Pancreas (tissue), 10 donors: ENCODE data around the gene AP2B1. TPM values are rescaled to one million over a fixed set of nuclear protein-coding genes. Genes with fewer than 3 reads are reported as not detected.
A peak's percentile ranks its signal among the peaks of the same experiment; 100 is the strongest.

ENCODE experiments used
- ATAC-seq, 4 donors: fragments of 200-7000 bp; cut with Tn5 transposase; one replicate each; pipeline versions ENCODE4 v1.8.0 to v1.9.1; 2020; ENCODE audit warnings: mild to moderate bottlenecking in 4 of 4, moderate library complexity in 4 of 4
- DNase-seq, 6 donors: peaks; one replicate each; pipeline ENCODE4 v3.0.0-alpha.2; 2020
- FAIRE-seq: peaks from 2 replicates; lab custom pipeline; 2012; peaks lifted over from hg19 to GRCh38; lab: Jason Lieb, UNC
- H3K27ac ChIP-seq, 4 donors: fragments of 200-600 bp; sonication (generic); 1 replicate in 3 of 4; 2 replicates in 1 of 4; pipeline versions ENCODE4 v1.5.0 to v1.8.0; 2020
- H3K27me3 ChIP-seq, 4 donors: fragments of 200-600 bp; one replicate each; pipeline ENCODE4 v1.8.0; 2021
- H3K36me3 ChIP-seq, 3 donors: fragments of 200-600 bp; sonication (generic) in 1 of 3; one replicate each; pipeline versions ENCODE4 v1.5.0 to v1.8.0; 2020 to 2021
- H3K4me1 ChIP-seq, 3 donors: fragments of 200-600 bp; one replicate each; pipeline ENCODE4 v1.8.0; 2021
- H3K4me3 ChIP-seq, 4 donors: fragments of 200-600 bp; sonication (generic) in 2 of 4; one replicate each; pipeline versions ENCODE4 v1.5.0 to v1.8.0; 2020 to 2021
- H3K9me3 ChIP-seq, 4 donors: fragments of 200-600 bp; one replicate each; pipeline ENCODE4 v1.8.0; 2021
- CTCF ChIP-seq, 4 donors: fragments of 200-600 bp; sonication (generic) in 3 of 4; IDR thresholded peaks; one replicate each; pipeline versions ENCODE4 v1.5.0 to v1.8.0; 2021; ENCODE audit warnings: antibody characterized with exemption in 4 of 4
- WGBS, 2 donors: extraction: QIAGEN DNeasy Blood & Tissue Kit; methylation state at CpG; one replicate each; pipeline ENCODE4 v1.1.7; 2013; 5-methylcytosine and 5-hydroxymethylcytosine counted together
- intact Hi-C, 3 donors: fragments of 100-400 bp; cut with DNase I; formaldehyde crosslinking; loops; one replicate each; pipeline versions ENCODE4 v1.11.1 to v1.14.2; 2022
- polyA plus RNA-seq, 2 donors: library from polyadenylated mRNA; stranded (reverse); fragments of 200-250 nt; gene quantifications; one replicate each; pipeline ENCODE4 v1.2.3, GENCODE V29; 2013
- total RNA-seq, 6 donors: library from RNA; stranded (reverse); fragmentation: NEBNext Ultra II Directional in 4 of 6; extraction: Animal tissue kit (Norgen Biotek cat#: 25700) in 4 of 6; gene quantifications; one replicate each; pipeline versions ENCODE4 v1.2.1 to v1.2.4, GENCODE V29; 2021 to 2023
- donor health status: healthy with polysubstance abuse.
- donor health status: DM: no; HTN: no; CAD: no; lungs with moderate emphysema.
- donor health status: DM: no; HTN: no; CAD: no.
- donor health status: control.
- donor health status: control.
- donor health status: Bipolar disorder and iron deficiency.
- donor health status: DM: yes; HTN: yes; CAD: no.
- donor health status: DM: no; HTN: no; CAD: no.
- donor health status: DM: no; HTN: no; CAD: no.
- donor health status: DM: yes; HTN: yes; CAD: no.

Gene AP2B1
- total and polyA plus RNA-seq, 8 donors, result 21.2 to 83.2 (median 47.3) TPM

DNA sequence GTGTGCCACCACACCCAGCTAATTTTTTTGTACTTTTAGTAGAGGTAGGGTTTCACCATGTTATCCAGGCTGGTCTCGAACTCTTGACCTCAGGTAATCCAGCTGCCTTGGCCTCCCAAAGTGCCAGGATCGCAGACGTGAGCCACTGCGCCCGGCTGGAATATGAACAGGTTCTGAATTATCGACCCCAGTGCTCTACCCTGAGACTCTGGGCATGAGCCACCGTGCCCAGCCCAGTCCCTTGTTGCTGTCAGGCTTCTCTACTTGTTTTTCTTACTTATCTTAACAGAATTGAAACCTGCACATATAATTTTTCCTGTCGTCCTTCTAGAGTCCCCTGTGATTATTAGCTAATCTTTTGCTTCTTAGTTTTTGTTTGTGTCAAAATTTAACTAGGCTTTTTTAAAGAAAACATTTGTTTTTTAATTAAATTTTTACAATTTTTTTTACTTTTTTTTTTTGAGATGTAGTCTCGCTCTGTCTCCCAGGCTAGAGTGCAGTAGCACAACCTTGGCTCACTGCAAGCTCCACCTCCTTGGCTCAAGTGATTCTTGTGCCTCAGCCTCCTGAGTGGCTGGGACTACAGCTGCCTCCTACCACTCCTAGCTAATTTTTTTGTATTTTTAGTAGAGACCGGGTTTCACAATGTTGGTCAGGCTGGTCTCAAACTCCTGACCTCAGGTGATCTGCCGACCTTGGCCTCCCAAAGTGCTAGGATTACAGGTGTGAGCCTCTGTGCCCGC is 66.7 kb downstream of the AP2B1 start:
- no peak for FAIRE-seq
- DNase-seq, result peak in 4 of 6 donors; percentile 27 to 39 (median 32)
- peak overlapping the region in 1 of 4 donors; percentile 31 for H3K27ac ChIP-seq
- intact Hi-C loops, result no loop called here
- ATAC-seq, result peak; percentile 75 to 89 (median 80)
- 47 to 51% methylated on average over 12 of the region's 12 CpGs for WGBS, 2 donors
- no peak for TF ChIP-seq CTCF (IDR thresholded peaks at IDR 0.05)
- H3K27me3 ChIP-seq, result no peaks in the 10 kb centered on the region
- no peaks in the 10 kb centered on the region for H3K36me3 ChIP-seq
- no peaks in the 10 kb centered on the region for H3K9me3 ChIP-seq
- peaks cover 0 to 7% (median 0%) of the 10 kb centered on the region in 3 donors for H3K4me1 ChIP-seq
- no peak overlapping the region for H3K4me3 ChIP-seq

DNA sequence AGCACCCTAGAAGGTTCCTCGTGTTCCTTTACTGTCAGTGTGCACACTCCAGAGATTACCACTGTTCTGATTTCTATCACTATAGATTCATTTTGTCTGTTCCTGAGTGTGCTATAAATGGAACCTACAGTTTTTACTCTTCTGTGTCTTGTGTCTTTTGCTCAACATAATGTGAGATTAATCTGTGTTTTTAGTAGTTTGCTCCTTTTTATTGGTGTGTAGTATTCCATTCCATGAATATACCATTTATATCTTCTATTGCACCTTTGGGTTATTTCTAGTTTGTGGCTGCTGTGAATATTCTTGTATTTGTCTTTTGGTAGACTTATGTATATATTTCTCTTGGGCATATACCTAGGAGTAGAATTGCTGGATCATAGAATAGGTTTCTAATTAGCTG is 68.2 kb downstream of the AP2B1 start:
- Histone ChIP-seq H3K9me3 (no peaks in the 10 kb centered on the region), H3K4me1 (peaks cover 0 to 7% (median 0%) of the 10 kb centered on the region in 3 donors), H3K27me3 (no peaks in the 10 kb centered on the region), H3K27ac (no peak overlapping the region), H3K4me3 (no peak overlapping the region), H3K36me3 (peaks cover 0 to 3% (median 0%) of the 10 kb centered on the region in 3 donors)
- WGBS, 2 donors, result 79 to 93% methylated on average over 1 of the region's 1 CpG
- TF ChIP-seq CTCF (IDR thresholded peaks at IDR 0.05), result no peak
- intact Hi-C loops, result no loop called here
- ATAC-seq (no peak), DNase-seq (no peak), FAIRE-seq (no peak)

GRCh38 chr17:35660902-35661301 is 73.8 kb downstream of the AP2B1 start:
- Histone ChIP-seq H3K36me3 (peaks cover 0 to 3% (median 0%) of the 10 kb centered on the region in 3 donors), H3K4me3 (no peak overlapping the region), H3K27ac (no peak overlapping the region), H3K9me3 (no peaks in the 10 kb centered on the region), H3K27me3 (no peaks in the 10 kb centered on the region), H3K4me1 (no peaks in the 10 kb centered on the region)
- ATAC-seq, result no peak
- intact Hi-C loops, result loop anchor here in 1 of 3 donors (10.0 kb wide), 1 partner anchor 84 kb away; no protein-coding TSS in a partner anchor
- no peak for FAIRE-seq
- 83 to 86% methylated on average over 1 of the region's 1 CpG for WGBS, 2 donors
- DNase-seq, result no peak
- TF ChIP-seq CTCF (IDR thresholded peaks at IDR 0.05), result no peak

DNA sequence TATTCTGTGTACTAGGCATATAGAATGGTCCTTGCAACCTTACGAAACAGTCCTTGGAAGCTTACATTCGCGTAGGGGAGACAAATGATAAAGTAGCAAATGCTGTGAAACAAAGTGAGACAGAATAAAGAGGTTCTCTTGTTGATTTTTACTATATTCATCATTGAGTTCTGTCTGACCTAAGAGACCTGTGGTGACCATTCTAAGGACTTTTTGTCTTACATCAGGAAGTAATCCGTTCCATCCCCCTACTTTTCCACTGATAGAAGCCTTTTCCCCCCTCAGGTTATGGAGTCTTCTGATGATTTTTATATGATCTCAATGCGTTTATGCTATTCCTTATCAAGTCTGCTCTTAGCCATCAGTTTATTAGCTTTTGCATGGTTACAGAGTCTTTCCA is 77.6 kb downstream of the AP2B1 start:
- no peak overlapping the region for H3K4me3 ChIP-seq
- peaks cover 0 to 4% (median 0%) of the 10 kb centered on the region in 3 donors for H3K36me3 ChIP-seq
- FAIRE-seq (no peak), ATAC-seq (no peak), DNase-seq (no peak)
- WGBS, 2 donors, result 84 to 92% methylated on average over 5 of the region's 5 CpGs
- no peak overlapping the region for H3K27ac ChIP-seq
- H3K27me3 ChIP-seq, result no peaks in the 10 kb centered on the region
- no peak for TF ChIP-seq CTCF (IDR thresholded peaks at IDR 0.05)
- H3K4me1 ChIP-seq, result no peaks in the 10 kb centered on the region
- H3K9me3 ChIP-seq, result no peaks in the 10 kb centered on the region
- intact Hi-C loops, result loop anchor here in 1 of 3 donors (10.0 kb wide), 1 partner anchor 80 kb away; no protein-coding TSS in a partner anchor

DNA sequence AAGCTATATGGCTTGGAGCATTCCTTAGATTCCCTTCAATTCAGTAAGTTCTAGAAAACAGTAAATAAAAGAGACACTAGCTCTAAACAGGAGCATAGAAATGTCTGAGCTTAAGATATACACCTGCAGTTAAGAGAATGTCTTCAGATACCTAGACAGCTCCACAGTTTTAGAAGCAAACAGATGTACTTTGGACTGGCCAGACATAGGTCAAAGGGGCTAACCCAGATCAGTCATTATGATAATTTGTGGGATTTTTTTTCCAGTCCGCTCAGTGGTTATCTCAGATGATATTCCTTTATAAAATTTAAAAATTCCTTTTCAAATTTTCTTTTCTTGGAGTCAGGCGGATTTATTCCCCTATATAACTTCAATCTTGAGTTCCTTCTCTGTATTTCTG is 78.5 kb downstream of the AP2B1 start:
- no peaks in the 10 kb centered on the region for H3K4me1 ChIP-seq
- H3K36me3 ChIP-seq, result peaks cover 0 to 5% (median 0%) of the 10 kb centered on the region in 3 donors
- FAIRE-seq, result no peak
- intact Hi-C loops, result loop anchor here in 1 of 3 donors (10.0 kb wide), 1 partner anchor 79 kb away; no protein-coding TSS in a partner anchor
- WGBS, 2 donors, result 96 to 97% methylated on average over 2 of the region's 2 CpGs
- no peak overlapping the region for H3K27ac ChIP-seq
- no peak for DNase-seq
- H3K4me3 ChIP-seq, result no peak overlapping the region
- TF ChIP-seq CTCF (IDR thresholded peaks at IDR 0.05), result no peak
- no peaks in the 10 kb centered on the region for H3K27me3 ChIP-seq
- ATAC-seq, result no peak
- no peaks in the 10 kb centered on the region for H3K9me3 ChIP-seq
